Kidney capillary endothelial cell (primary cell): ENCODE results near the gene SPDEF.

Source experiments
- DNase-seq: peaks from one replicate; pipeline ENCODE4 v3.0.0-alpha.2; 2018; ENCODE audit warnings: low spot score

The SPDEF gene

DNA sequence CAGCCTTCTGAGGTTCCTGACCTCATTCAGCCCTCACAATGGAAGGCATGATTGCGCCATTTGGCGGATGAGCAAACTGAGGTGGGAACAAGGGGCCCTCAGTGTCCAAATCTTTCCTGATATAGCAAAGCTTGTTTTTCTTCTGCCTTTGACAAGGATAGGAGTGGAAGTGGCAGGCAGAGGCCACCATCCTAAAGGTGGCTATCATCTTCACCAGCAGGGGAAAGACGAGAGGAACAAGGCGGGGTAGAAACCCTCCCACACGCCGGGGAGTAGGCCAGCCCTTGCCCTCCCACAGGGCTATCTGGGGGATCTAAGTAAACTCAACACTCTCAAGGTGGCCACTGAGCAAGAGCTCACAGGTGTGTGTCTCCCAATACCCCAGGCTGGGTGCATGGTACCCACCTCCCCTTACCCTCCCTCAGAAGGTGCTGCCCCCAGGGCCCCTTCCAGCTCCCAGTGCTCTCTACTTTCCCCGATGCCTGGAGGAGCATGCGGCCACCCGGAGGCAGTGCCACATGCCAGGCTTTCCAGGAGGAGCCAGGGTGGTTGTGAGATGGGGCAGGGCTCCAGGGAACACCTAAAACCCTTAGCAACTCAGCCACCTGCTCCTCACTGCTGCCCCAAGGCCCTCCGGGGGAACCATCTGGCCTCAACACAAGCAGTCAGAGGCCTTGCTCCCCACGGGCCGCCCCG, 11.2 kb downstream of the SPDEF start:
- no peak for DNase-seq

- no peak for DNase-seq
Observed at GRCh38 chr6:34544052-34544604, 12.0 kb downstream of the SPDEF start.

DNA sequence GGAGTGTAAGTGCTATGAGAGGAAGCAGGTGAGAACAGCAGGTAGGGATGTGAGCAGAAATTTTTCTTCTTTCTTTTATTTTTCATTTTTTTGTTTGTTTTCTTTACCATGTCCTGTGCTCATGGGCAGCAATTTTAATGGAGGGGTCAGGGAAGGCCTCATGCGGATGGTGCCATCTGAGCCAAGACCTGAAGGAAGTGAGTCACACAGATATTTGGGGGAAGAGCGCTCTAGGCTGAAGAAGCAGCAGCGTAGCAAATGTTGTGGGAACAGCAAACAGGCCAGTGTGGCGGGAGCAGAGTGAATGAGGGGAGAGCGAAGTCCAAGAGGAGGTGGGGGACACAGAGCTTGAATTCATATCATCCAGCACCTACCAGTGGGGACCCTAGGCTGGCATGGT, 12.7 kb downstream of the SPDEF start:
- DNase-seq, result no peak

GRCh38 chr6:34540841-34541240, 15.3 kb downstream of the SPDEF start:
- DNase-seq, result no peak

DNA sequence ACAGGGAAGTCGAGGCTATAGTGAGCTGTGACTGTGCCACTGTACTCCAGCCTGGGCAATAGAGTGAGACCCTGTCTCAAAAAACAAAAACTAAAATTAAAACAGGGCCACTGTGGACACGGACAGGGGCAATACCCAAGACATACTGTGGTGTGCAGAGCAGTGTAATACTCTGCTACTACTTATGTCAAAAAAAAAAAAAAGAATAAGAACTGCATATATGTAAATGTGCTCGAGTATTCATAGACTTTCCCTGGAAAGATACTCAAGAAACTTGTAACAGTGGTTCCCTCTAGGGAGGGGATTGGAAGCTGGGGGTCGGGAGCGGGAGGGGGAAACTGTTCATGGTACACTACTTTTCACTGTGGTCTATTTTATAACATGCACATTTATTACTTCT, 15.9 kb downstream of the SPDEF start:
- DNase-seq, result no peak

DNA sequence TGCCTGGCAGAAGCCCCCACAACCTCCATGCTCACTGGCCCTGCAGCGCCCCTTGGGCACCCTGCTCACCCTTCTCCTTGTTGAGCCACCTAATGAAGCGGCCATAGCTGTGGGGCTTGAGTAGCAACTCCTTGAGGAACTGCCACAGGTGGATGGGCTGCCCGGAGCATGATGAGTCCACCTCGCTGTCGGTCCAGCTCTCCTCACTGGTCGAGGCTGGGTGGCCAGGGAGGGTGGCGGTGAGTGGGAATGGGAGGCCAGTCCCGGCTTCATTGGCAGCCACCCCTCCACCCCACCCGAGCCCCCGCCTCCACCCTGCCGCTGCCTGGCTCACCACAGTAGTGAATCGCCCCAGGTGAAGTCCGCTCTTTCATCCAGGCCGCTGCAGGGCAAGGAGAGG, 16.9 kb downstream of the SPDEF start:
- DNase-seq, result no peak

GRCh38 chr6:34538581-34538980, 17.5 kb downstream of the SPDEF start:
- DNase-seq, result no peak

DNA sequence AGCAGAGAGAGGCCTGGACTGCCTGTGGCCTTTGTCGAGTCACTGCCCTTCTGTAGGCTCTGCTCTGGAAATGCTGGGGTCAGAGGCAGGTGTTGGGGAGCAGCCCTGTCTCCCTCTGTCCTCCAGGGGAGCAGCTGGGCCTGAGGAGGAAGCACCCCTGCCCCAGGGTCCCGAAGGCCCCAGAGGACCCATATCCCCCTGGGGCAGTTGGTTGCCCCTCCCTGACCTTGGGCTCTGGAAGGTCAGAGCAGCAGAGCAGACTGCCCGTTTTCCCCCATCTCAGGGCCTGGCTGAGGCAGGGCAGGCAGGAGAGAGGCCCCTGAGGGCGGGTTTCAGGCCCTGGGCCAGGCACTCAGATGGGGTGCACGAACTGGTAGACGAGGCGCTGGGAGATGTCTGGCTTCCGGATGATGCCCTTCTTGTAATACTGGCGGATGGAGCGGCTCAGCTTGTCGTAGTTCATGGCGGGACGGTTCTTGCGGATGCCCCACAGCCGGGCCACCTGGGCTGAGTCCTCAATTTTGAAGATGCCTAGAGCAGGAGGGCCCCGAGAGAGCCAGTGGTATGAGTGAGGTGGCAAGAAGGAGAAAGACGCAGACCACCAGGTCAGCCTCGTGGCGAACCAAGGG, 18.1 kb downstream of the SPDEF start:
- no peak for DNase-seq

DNA sequence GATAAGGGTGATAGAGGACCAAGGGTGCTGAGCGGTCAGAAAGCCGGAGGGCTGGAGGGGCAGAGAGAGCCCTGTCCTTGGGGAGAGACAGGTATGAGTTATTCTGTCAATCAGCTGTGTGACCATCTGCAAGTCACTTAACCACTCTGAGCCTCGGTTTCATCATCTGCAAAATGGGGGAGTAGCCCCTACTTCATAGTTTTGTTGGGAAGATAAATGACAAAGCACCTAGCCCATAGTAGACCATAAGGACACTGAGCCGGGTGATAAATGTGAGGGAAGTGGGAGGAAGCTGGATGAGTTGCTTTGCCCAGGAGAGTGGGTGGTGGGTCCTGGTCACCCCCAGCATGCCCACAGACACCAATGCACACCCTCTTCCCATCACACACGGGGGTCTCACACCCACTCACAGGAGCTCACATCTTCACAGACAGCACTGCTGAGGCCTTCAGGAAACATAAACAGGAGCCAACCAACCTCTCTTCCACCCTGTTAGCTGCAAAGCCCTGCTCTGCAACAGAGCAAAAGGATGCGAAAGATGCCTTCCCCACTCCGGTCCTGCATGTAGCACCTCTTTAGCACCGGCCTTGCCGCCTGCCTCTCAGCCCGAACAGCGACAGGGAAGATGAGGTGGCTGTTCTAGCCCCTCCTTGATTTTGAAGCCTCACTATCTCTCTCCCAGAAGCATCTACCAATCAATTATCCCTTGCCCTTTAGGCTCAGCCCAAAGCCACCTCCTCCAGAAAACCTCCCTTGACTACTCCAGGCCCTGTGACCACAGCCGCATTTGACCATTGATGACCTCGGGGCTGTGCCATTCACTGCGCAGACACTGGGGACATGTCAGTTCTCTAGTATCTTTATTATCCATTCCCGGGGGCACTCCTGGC, 18.9 kb downstream of the SPDEF start:
- no peak for DNase-seq

DNA sequence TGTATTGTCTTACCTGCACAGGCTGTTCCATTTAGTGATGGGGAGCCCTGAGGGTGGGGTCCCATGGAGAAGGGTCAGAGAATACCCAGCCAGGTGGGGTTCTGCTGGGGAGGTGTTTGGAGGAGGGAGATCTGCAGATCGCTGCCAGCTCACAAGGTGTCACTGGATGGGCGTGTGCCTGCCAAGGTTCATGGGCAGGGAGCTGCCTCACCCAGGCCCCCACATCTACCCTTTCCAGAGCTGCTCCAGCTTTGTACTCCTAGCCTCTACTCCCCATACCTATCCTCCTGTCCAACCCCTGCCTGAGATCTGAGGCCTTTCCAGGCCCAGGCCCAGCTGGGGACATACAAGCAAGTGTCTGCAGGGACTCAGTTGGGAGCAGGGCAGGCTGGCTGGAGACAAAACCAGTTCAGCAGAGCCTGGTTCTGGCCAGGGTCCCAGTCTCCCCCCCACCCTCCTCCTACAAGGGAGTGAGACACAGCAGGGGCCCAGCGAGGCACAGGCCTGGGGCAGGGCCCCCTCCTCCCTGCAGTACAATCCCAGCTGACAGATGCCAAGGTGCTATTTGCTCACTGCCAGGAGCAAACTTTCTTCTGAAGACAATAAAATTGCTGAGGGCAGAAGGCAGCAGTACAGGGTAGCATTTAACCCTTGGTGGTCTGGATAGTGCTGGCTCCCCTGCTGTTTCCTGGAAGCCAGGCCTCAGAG, 19.7 kb downstream of the SPDEF start:
- DNase-seq, result no peak

GRCh38 chr6:34535646-34536045, 20.5 kb downstream of the SPDEF start:
- DNase-seq, result no peak

- no peak for DNase-seq
Observed at GRCh38 chr6:34535199-34535598, 20.9 kb downstream of the SPDEF start.

GRCh38 chr6:34534656-34535055, 21.5 kb downstream of the SPDEF start:
- DNase-seq, result no peak

DNA sequence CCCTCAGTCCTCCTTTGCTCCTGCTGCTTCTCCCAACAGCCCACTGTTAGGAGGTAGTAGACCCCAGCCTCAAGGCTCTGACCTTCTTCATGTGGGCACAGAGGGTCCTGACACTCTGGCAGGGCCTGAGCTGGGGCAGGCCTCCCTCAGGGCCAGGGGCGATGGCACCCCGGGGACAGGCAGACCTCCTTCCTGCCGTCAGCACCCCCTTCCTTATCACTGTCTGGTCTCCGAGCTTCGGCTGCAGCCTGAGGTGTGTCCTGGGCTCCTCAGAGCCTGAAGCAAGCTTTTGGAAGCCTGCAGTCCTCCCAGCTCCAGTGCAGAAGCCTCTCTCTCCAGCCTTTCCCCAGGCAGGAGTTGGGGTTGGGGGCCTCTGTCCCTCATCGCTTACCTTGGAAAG, 22.0 kb downstream of the SPDEF start:
- DNase-seq, result no peak

DNA sequence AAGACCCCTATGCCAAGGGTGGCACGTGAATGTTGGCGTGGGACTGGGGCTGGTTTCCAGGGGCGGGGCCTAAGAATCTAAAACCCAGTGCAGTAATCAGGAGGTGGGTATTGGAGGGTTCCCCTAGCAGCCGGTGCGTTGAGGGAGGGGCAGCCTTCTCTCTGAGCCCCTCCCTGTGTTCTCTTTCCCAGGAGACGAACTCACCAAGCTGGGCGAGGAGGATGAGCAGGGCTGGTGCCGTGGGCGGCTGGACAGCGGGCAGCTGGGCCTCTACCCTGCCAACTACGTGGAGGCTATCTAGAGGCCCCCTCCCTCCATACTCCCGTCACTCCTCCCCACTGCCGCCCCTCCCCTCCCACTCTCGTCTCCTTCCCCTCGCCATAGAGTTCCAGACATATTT, 23.9 kb downstream of the SPDEF start:
- no peak for DNase-seq

GRCh38 chr6:34531580-34532201, 24.4 kb downstream of the SPDEF start:
- DNase-seq, result peak; percentile 2

GRCh38 chr6:34530753-34531365, 25.3 kb downstream of the SPDEF start:
- DNase-seq, result no peak

GRCh38 chr6:34529665-34530327, 26.3 kb downstream of the SPDEF start:
- no peak for DNase-seq

GRCh38 chr6:34528996-34529664, 27.0 kb downstream of the SPDEF start:
- no peak for DNase-seq
